Keratinocyte (primary cell): ENCODE results near the gene TM7SF3. TPM values are rescaled to one million over a fixed set of nuclear protein-coding genes. Genes with fewer than 3 reads are reported as not detected.

Experiments used
- DNase-seq: peaks from one replicate; pipeline ENCODE4 v3.0.0-alpha.2; 2011; ENCODE audit warnings: low read depth, missing footprints, low spot score
- FAIRE-seq: peaks from 2 replicates; lab custom pipeline; 2011; peaks lifted over from hg19 to GRCh38; lab: Jason Lieb, UNC
- H2AFZ ChIP-seq: 2 replicates; pipeline ENCODE4 v1.6.0; 2012; ENCODE audit warnings: low read length, control low read depth, inconsistent platforms; ENCODE audit not compliant: control insufficient read depth
- H3K27ac ChIP-seq: 2 replicates; pipeline ENCODE4 v1.5.1; 2011; ENCODE audit warnings: low read length; ENCODE audit not compliant: control insufficient read depth, insufficient read depth
- H3K27me3 ChIP-seq: 3 replicates; pipeline ENCODE4 v1.6.0; 2011; ENCODE audit warnings: low read length; ENCODE audit not compliant: control insufficient read depth, insufficient read depth; ENCODE audit errors: extremely low read depth
- H3K36me3 ChIP-seq, 2 experiments: 2 replicates in 1 of 2; 3 replicates in 1 of 2; pipeline ENCODE4 v1.5.1; 2011; ENCODE audit warnings: low read length in 2 of 2, mild to moderate bottlenecking in 1 of 2; ENCODE audit not compliant: control insufficient read depth in 2 of 2, insufficient read depth in 2 of 2; ENCODE audit errors: extremely low read depth in 1 of 2
- H3K4me1 ChIP-seq: 3 replicates; pipeline ENCODE4 v1.5.1; 2011; ENCODE audit warnings: low read length; ENCODE audit not compliant: control insufficient read depth, insufficient read depth; ENCODE audit errors: extremely low read depth
- H3K4me2 ChIP-seq: 3 replicates; pipeline ENCODE4 v1.6.0; 2011; ENCODE audit warnings: low read depth, low read length; ENCODE audit not compliant: control insufficient read depth, insufficient read depth; ENCODE audit errors: extremely low read depth
- H3K4me3 ChIP-seq, 3 experiments: fragments of 200-600 bp in 1 of 3; sonication (generic) in 1 of 3; 2 replicates in 2 of 3; 3 replicates in 1 of 3; pipeline ENCODE4 v1.5.1; 2011 to 2016; ENCODE audit warnings: low read length in 3 of 3, mild to moderate bottlenecking in 3 of 3, control low read depth in 2 of 3, inconsistent platforms in 1 of 3, low read depth in 1 of 3, mixed read lengths in 1 of 3, mixed run types in 1 of 3, moderate library complexity in 1 of 3; ENCODE audit not compliant: control insufficient read depth in 2 of 3, insufficient read depth in 2 of 3; ENCODE audit errors: extremely low read depth in 1 of 3
- H3K79me2 ChIP-seq: 2 replicates; pipeline ENCODE4 v1.6.0; 2012; ENCODE audit warnings: low read length; ENCODE audit not compliant: control insufficient read depth, insufficient read depth
- H3K9ac ChIP-seq: 3 replicates; pipeline ENCODE4 v1.6.0; 2011; ENCODE audit warnings: low read length; ENCODE audit not compliant: control insufficient read depth, insufficient read depth; ENCODE audit errors: extremely low read depth
- H3K9me1 ChIP-seq: 3 replicates; pipeline ENCODE4 v1.6.0; 2011; ENCODE audit warnings: low read length; ENCODE audit not compliant: control insufficient read depth, insufficient read depth; ENCODE audit errors: extremely low read depth
- H3K9me3 ChIP-seq: 2 replicates; pipeline ENCODE4 v1.5.1; 2012; ENCODE audit warnings: low read depth, low read length; ENCODE audit not compliant: control insufficient read depth
- H4K20me1 ChIP-seq: 3 replicates; pipeline ENCODE4 v1.6.0; 2011; ENCODE audit warnings: low read length; ENCODE audit not compliant: control insufficient read depth, insufficient read depth; ENCODE audit errors: extremely low read depth
- CTCF ChIP-seq, 3 experiments: IDR thresholded peaks in 1 of 3; conservative IDR thresholded peaks in 1 of 3; optimal IDR thresholded peaks in 1 of 3; 2 replicates in 2 of 3; 3 replicates in 1 of 3; pipeline versions ENCODE3 to v1.5.1; 2011; ENCODE audit warnings: low read length in 3 of 3, mild to moderate bottlenecking in 3 of 3, moderate library complexity in 2 of 3, control low read depth in 1 of 3, inconsistent platforms in 1 of 3; ENCODE audit not compliant: insufficient read depth in 2 of 3; ENCODE audit errors: extremely low read depth in 1 of 3
- EZH2 ChIP-seq: IDR thresholded peaks from one replicate; pipeline ENCODE4 v1.6.1; 2012; ENCODE audit warnings: inconsistent platforms, mild to moderate bottlenecking, low read length, moderate library complexity
- dilution Hi-C: fragments of 300-500 bp; cut with MboI; formaldehyde crosslinking; loops from one replicate; pipeline ENCODE4 v1.7.0; 2020; ENCODE audit warnings: low sequenced_read_pairs; ENCODE audit not compliant: extremely low pct_ligation_motif_present
- polyA plus RNA-seq, 5 experiments: library from polyadenylated mRNA; depleted of rRNA in 3 of 5; stranded (reverse) in 3 of 5; stranded (forward) in 1 of 5; unstranded in 1 of 5; fragments of >200 nt; gene quantifications; 1 replicate in 1 of 5; 2 replicates in 3 of 5; 3 replicates in 1 of 5; pipeline versions ENCODE4 v1.2.1 to v1.2.3, GENCODE V29; 2011 to 2012; ENCODE audit warnings: missing spikeins in 2 of 5, low read depth in 1 of 5, low replicate concordance in 1 of 5

TM7SF3 gene
- polyA plus RNA-seq, 1 donor (not counting 4 experiments of a cell fraction or from before 2014, with no cell fraction given): 407 TPM

- dilution Hi-C loops: no loop called here
- TF ChIP-seq CTCF (optimal IDR thresholded peaks at IDR 0.05 in 1 of 3, IDR thresholded peaks at IDR 0.05 in 1 of 3, conservative IDR thresholded peaks at IDR 0.05 in 1 of 3; ENCODE audit: extremely low read depth in 1 of 3, insufficient read depth in 2 of 3, low read length in 3 of 3) (no peak), EZH2 (no peak)
- Histone ChIP-seq H3K27me3 (no peaks in the 10 kb centered on the region), H4K20me1 (no peaks in the 10 kb centered on the region), H3K9me3 (no peaks in the 10 kb centered on the region), H3K27ac (peak overlapping the region; percentile 93), H2AFZ (no peak overlapping the region), H3K79me2 (peaks cover 91% of the 10 kb centered on the region), H3K4me2 (peak overlapping the region; percentile 90), H3K36me3 (peaks cover 2 to 6% of the 10 kb centered on the region in 2 experiments), H3K9ac (peak overlapping the region; percentile 97), H3K9me1 (no peaks in the 10 kb centered on the region), H3K4me3 (peak overlapping the region; percentile 96 to 100 (median 97)), H3K4me1 (peaks cover 17% of the 10 kb centered on the region)
- FAIRE-seq: no peak
- no peak for DNase-seq
Observed at GRCh38 chr12:26939192-26939832, 74.9 kb downstream of the TM7SF3 start.

DNA sequence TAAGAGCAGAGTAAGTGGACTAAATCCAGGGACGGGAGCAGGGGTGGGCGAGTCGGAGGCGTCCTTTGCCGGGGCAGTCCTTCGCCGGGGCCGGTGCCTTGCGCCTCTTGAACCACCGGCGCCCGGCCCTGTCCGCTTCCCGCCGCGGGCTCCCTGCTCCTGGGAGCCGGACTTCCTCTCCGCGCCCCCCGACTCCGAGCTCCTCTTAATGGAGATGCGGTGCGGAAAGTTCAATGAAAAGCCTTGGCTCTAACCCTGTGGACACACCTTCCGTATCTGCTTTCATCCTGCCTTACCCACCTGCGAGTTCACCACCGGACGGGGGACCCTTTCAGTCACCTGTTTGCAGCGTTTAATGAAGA, 75.5 kb downstream of the TM7SF3 start:
- dilution Hi-C loops: no loop called here
- Histone ChIP-seq H3K79me2 (peaks cover 85% of the 10 kb centered on the region), H3K27me3 (no peaks in the 10 kb centered on the region), H3K4me2 (peak overlapping the region; percentile 90), H3K27ac (peak overlapping the region; percentile 93), H3K9me1 (no peaks in the 10 kb centered on the region), H3K36me3 (peaks cover 2 to 6% of the 10 kb centered on the region in 2 experiments), H2AFZ (peak overlapping the region; percentile 97), H3K4me3 (peak overlapping the region; percentile 96 to 100 (median 97)), H3K9me3 (no peaks in the 10 kb centered on the region), H3K9ac (peak overlapping the region; percentile 97), H4K20me1 (no peaks in the 10 kb centered on the region), H3K4me1 (peaks cover 17% of the 10 kb centered on the region)
- no peak for TF ChIP-seq CTCF (optimal IDR thresholded peaks at IDR 0.05 in 1 of 3, IDR thresholded peaks at IDR 0.05 in 1 of 3, conservative IDR thresholded peaks at IDR 0.05 in 1 of 3; ENCODE audit: extremely low read depth in 1 of 3, insufficient read depth in 2 of 3, low read length in 3 of 3)
- no peak for TF ChIP-seq EZH2
- FAIRE-seq: no peak
- DNase-seq: no peak
